GM12892 (cell line): Measurements from ENCODE around the gene CAPZA2.

ENCODE experiments used
- POLR2A ChIP-seq: IDR thresholded peaks from 2 replicates; pipeline ENCODE4 v1.6.1; 2011; ENCODE audit warnings: low read depth, low read length, control low read depth
- POLR2AphosphoS5 ChIP-seq: IDR thresholded peaks from 2 replicates; pipeline ENCODE4 v1.6.1; 2011; ENCODE audit warnings: low read depth, low read length, control low read depth
- TAF1 ChIP-seq: IDR thresholded peaks from 2 replicates; pipeline ENCODE4 v1.6.1; 2011; ENCODE audit warnings: low read depth, mild to moderate bottlenecking, control low read depth, low read length, borderline replicate concordance

- TF ChIP-seq TAF1 (no peak), POLR2A (no peak), POLR2AphosphoS5 (no peak)
Measured at GRCh38 chr7:116836048-116836447, 26.3 kb upstream of the CAPZA2 start.
